NCI-H187 treated with DMSO at 0.1 percent for 48 hours (cell line): Measurements from ENCODE around the gene RDH13.
"Not testable (repeated sequence)": the region's sequence is repeated elsewhere in the genome, so short reads cannot be mapped to it uniquely, and the experiment has no call there.

Experiments used
- DNase-seq: peaks from one replicate; lab custom pipeline; 2025; lab: John Stamatoyannopoulos, UW

Gene RDH13

DNA sequence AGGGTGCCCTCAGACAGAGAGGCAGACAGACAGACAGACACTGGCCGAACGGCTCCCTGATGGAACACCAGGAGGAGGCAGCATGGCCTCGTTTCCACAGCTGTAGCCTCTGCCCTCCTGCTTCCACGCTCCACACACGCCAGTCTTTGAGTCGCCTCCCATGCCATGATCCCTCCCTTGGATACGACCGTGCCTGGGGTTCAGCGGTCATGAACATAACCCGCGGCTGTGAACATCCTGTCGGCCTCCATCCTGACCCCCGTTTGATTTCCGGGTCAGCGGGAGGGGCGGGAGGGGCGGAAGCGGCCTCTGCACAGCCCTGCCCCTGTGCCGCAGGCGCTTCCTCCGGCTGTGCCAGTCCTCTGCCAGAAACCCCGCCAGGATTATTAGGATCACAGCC is 48.2 kb downstream of the RDH13 start:
- no peak for DNase-seq

DNA sequence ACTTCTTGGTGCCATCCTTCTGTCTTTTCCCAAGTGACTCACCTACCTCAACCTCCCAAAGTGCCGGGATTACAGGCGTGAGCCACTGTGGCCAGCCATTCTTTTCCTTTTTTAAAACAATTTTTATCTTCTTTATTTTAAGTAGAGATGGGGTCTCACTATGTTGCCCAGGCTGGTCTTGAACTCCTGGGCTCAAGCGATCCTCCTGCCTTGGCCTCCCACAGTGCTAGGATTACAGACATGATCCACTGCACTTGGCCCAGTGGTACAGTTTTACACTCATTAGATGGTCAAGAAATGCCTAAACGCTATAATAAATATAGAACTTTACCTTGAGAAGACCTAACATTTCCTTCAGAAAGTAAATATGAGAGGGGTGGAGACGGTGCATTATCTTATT is 49.4 kb downstream of the RDH13 start:
- no peak for DNase-seq

DNA sequence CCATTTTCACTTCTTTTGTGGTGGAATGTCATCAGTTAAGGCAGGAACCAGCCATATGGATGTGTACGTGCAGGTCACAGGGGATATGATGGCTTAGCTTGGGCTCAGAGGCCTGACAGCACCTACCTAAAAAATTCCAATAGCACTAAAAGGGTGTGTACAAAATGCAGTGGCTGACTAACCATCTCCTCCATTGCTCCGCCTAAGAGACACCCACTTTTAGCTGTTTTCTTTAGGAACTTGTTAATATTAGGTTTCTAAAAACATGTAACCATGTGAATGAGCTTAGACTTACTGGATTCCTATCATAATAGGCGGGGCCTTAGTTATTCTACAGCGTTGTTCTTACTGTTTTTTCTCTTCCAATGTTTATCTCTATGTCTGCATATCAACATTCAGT is 50.6 kb downstream of the RDH13 start:
- DNase-seq = no peak

DNA sequence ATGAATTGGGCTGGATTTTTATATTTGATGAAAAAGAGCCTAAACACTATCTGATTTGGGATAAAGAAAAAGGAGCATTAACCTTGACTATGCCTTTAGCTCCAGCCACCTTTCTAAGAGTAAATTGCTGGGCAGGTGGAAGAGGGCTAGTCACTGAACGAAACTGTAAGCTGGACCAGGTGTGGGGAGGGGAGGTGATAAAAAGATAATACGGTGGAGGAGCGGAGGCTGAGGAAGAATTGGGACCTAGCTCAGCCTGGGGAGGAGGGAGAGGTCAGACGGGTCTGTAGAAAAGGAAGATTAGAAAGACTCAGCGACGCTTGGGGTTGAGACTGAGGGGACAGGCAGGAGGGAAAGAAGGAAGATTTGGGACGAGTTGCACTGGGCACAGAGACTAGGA is 52.4 kb downstream of the RDH13 start:
- not testable (repeated sequence) for DNase-seq

DNA sequence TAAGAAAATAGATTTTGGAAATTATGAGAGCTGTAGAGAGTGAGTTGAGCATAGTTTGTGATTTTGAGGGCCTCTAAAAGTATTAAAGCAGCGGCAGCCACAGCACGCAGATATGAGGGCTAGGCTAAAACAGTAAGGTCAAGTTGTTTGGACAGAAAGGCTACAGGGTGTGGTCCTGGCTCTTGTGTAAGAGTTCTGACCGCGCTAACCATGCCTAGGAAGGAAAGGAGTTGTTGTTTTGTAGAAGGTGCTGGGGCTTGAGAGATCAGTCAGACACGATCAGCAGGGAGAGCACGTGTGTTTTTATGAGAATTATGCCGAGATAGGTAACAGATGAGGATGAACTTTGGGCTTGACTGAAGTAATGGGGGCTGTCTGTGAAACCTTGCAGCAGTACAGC is 54.2 kb downstream of the RDH13 start:
- not testable (repeated sequence) for DNase-seq

DNA sequence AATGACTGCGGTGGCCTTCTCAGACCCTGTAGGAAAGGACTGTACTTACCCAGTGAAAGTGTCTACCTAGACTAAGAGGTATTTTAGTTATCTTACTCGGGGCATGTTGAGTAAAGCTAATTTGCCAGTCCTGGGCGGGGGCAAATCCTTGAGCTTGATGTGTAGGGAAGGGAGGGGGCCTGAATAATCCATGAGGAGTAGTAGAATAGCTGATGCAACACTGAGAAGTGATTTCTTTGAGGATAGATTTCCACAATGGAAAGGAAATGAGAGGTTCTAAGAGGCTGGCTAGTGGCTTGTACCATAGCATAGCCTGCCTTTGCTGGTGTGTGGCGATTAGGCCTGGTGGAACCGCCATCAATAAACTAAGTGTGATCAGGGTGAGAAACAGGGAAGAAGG is 54.8 kb downstream of the RDH13 start:
- DNase-seq = not testable (repeated sequence)

DNA sequence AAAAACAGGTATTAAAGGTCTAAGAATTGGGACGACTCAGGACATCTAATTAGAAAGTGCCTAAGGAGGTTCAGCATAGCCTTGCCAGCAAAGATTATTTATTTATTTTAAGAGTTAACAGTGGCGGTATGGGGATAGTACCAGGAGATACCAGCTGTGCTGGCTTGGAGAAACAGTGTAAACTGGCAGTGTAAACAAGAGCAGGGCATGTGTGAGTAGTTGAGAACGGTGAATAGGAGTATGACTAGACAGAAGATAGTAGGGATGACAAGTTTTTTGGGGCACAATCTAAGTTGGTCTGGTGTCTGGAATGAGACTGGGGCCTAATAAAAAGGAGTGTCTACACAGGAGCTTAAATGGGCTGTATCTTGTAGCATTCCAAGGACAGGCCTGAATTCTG is 55.4 kb downstream of the RDH13 start:
- not testable (repeated sequence) for DNase-seq

DNA sequence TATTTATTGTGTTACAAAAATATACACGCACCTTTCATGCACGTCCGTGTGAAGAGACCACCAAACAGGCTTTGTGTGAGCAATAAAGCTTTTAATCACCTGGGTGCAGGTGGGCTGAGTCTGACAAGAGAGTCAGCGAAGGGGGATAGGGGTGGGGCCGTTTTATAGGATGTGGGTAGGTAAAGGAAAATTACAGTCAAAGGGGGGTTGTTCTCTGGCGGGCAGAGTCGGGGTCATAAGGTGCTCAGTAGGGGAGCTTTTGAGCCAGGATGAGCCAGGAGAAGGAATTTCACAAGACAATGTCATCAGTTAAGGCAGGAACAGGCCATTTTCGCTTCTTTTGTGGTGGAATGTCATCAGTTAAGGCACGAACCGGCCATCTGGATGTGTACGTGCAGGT is 56.2 kb downstream of the RDH13 start:
- DNase-seq = not testable (repeated sequence)

DNA sequence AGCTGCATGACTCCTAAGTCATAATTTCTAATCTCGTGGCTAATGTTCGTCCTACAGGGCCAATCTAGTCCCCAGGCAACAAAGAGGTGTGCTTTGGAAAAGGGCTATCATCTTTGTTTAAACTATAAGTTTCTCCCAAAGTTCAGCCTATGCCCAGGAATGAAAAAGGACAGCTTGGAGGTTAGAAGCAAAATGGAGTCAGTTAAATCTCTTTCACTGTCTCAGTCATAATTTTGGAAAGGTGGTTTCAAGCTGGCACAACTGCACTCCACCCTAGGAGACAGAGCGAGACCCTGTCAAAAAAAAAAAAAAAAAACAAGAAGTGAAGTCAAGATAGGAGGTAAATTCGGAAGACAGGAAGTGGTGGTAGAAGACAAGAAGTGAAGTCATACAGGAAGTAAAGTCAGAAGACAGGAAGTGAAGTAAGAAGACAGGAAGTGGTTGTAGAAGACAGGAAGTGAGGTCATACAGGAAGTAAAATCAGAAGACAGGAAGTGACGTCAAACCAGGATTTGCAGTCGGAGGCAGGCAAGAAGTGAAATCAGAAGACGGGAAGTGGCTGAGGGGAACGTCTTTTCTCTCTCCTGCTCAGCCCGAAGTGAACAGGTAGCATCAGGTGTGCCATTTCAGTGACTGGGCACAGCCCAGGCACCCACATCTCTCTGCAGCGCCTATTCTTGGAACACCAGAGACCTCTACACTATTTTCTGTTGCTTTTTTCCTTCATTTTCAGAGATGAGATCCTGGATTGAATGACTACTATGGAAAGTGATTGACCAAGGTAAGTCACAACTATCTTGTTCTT is 57.1 kb downstream of the RDH13 start:
- no peak for DNase-seq

DNA sequence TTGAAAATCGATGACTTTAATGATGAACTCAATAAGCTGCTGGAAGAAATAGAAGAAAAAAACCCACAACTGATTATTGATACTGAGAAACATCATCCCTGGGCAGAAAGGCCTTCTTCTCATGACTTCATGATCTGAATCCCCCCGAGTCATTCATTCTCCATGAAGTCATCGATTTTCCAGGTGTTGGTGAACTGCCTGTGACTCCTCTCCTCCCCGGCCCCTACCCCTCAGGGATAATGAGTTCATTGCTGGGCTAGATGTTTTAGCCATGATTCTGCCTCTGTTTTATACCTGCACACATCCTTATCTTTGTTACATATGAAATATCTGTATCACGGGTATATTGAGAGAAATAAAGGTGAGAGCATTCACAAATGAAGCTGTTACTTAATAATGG is 62.2 kb downstream of the RDH13 start:
- no peak for DNase-seq

DNA sequence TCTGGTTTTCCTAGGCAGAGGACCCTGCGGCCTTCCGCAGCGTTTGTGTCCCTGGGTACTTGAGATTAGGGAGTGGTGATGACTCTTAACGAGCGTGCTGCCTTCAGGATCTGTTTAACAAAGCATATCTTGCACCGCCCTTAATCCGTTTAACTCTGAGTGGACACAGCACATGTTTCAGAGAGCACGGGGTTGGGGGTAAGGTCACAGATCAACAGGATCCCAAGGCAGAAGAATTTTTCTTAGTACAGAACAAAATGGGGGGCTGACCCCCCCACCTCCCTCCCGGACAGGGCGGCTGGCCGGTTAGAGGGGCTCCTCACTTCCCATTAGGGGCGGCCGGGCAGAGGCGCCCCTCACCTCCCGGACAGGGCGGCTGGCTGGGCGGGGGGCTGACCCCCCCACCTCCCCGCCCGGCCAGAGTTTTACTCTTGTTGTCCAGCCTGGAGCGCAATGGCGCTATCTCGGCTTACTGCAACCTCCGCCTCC is 64.2 kb downstream of the RDH13 start:
- not testable (repeated sequence) for DNase-seq

DNA sequence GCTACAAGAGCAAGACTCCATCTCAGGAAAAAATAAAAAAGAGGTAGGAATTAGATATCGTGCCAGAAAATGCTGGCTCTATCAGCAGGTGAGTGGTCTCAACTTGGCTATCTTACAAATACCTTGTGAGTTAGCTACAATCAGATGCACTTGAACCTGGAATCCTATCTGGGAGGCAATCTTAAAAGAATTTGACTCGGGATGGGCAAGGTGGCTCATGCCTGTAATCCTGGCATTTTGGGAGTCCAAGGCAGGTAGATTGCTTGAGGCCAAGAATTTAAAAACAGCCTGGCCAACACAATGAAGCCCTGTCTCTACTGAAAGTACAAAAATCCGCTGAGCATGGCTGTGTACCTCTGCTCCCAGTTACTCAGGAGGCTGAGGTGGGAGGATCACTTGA is 67.4 kb downstream of the RDH13 start:
- no peak for DNase-seq
